Islet precursor cell (in vitro differentiated cells): ENCODE data around the gene HECW1.

Experiments used
- DNase-seq: peaks from one replicate; pipeline ENCODE4 v3.0.0-alpha.2; 2018

Gene HECW1

DNA sequence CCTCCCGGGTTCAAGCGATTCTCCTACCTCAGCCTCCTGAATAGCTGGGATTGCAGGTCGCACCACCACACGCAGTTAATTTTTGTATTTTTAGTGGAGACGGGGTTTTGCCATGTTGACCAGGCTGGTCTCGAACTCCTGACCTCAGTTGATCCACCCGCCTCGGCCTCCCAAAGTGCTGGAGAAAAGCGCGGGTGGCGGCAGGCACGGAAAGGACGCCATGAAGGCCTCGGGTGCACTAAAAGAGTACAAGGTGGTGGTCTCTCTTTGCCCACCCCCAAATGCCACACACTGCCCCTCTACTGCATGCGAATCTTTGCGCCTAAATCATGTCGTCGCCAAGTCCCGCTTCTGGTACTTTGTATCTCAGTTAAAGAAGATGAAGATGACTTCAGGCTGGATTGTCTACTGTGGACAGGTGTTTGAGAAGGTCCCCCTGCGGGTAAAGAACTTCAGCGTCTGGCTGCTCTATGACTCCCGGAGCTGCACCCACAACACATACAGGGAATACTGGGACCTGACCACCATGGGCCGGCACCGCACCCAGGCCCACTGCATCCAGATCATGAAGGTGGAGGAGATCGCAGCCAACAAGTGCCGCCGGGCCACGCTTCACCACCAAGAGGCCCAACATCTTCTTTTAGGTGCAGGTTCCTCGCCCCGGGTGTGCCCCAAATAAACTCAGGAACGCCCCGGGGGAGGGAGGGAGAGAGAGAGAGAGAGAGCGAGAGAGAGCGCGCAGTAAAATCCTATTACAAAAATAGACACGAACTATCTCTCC is 161.7 kb downstream of the HECW1 start:
- DNase-seq = no peak

DNA sequence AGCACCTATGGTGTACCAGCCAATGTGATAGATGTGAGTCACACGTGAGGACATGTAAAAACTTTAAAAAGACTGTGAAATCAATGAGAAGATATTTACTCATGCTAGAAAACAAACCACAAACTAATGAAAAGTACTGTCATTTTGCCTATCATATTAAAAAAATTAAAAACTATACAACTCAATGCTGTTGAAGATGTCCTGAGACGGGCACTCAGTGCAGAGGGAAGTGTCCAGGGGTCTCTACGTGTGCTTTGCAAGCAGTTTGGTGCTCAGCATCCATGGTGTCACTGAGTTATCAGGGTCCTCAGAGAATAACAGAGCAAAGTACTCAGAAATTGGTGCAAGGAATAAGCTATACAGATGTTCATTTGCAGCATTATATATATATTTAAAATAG is 162.3 kb downstream of the HECW1 start:
- no peak for DNase-seq

DNA sequence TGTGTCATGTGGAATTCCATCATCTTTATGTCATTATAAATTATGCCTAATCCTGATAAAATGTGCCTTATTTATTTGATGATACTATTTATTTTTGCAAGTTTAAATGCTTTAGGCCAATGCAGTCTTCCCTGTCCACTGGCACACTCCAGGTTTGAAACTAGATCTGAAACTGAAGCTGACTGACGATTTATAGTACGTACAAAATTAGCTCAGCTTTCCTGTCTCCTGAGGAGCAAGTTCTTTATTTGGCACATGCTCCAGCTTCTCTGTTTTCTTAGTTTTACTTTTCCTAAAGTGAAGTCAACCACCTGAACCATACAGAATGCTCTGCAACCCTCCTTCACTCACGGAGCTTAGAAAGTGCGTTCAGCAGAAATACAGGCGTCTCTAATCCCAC is 164.1 kb downstream of the HECW1 start:
- no peak for DNase-seq

DNA sequence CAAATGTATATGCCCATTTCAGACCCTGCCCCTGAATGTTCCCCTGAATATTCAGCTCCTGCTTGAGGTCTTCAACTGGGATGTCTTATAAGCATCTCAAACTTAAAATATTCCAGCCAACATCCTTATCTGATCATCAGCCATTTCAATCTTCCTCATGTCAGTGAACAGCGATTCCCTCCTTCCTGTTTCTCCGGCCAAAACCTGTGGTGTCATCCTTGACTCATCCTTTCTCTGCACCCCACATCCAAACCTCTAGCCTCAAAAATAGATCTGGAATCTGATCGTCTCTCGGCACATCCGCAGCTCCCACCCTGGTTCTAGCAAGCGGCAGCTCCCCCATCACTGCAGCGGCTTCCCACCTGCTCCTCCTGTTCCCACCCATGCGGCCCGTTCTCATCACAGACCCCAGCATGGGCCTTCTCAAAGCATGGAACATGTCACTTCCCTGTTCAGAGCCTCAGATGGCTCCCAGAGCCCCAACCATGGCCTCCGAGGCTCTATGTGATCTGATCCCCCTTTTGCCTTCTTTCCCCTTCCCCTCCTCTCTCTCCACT is 165.7 kb downstream of the HECW1 start:
- no peak for DNase-seq

DNA sequence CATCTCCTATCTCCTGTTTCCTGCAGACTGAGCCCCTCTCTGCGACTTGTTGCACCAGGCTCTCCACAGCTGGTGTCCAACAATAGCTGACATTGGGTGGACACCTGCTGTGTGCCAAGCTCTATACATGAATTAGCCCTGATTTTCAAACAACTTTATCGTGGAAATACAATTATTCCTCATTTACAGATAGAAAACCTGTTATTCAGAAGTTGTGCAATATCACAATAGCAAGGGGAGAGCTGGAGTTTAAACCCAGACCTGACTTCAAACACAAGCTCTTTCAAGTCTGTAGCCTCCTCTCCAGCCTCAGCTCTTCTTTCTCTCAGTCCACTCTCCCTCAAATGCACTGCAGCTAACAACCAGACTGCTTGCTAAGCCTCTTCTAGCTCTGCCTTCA is 168.8 kb downstream of the HECW1 start:
- DNase-seq = no peak

DNA sequence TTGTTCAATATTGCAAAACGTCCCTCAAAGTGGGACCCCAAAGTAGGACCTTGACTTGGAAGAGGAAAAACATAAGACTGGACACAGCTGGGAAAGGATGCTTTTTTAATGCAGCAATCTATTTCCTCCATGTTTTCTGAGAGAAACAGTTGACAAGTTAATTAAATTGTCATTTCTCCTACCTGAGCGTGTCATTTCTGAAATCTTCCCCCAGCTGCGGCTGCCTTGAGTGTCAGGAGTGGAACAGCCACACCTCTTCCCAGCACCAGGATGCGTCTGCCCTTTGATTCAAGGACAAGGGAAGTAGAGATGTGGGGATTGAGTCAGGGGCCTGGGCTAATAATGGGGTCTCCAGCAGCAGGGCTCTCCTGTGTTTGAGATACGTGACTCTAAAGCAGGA is 171.3 kb downstream of the HECW1 start:
- no peak for DNase-seq

DNA sequence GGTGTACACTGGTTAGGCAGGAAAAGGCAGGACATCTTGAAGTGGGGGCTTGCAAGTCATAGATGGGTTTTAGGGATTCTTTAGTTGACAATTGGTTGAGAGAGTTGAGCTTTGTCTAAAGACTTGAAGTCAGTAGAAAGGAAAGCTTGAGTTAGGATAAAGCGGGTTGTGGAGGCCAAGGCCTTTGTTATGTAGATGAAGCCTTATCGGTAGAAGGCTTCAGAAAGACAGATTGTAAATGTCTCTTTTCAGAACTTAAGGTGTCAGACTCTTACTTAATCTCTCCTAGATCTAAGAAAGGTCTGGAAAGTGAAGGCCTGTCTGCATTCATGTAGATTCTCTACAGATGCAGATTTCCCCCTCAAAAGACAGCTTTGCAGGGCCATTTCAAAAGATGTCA is 177.4 kb downstream of the HECW1 start:
- DNase-seq = no peak

DNA sequence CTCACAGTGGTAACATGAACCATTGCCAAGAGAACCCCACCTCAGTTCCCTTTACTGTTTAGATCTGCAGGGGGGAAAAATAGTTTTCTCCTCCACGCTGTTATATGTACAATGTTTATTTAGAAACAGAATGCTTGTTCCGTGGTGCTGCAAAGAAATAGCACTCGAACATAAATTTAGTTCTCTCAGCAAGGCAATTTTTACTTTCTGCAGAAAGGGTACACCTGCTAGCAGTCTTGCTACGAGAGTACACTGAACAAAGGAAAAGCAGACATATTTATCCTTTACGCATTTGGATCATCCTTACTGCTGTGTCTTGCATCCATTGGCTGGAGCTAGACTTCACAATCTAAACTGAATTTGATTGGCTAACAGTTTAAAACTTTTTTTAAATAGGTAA is 178.5 kb downstream of the HECW1 start:
- DNase-seq = no peak

DNA sequence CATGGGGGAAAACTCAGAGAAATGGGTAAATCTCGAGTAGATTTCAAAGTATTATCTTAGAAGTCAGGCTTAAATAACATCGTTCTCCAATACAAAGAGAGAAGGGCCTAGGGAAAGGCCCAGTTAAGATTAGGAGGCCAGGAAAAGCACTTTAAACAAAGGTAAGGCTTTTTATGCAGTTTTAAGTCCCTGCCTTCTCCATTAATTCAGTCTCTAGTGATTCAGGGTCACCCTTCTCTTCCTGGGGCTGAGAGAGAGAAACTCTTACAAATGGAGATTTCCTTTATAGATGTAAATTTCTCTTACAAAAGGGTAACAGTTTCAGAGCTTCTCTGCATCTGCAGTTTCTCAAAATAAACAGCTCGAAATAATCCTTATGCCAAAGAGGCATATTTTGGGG is 179.3 kb downstream of the HECW1 start:
- DNase-seq = no peak

DNA sequence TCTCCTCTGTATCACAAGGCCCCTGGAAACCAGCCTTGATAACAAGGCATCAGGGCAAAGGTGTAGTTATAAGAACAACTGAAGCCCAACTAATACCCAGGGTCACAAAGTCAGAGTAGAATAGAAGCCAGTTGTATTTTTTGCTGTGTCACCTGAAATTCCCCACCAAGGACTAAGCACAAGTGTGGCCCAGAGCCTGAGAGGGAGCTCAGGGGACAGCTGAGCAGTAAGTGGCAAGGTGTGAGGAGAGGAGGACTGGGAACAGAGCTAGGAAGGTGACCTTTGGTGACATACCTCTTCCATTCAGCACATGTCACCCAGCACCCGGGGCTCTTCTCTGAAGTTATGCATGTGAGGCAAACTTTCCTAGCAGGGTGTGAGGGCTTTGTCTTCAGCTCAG is 179.9 kb downstream of the HECW1 start:
- DNase-seq = no peak

DNA sequence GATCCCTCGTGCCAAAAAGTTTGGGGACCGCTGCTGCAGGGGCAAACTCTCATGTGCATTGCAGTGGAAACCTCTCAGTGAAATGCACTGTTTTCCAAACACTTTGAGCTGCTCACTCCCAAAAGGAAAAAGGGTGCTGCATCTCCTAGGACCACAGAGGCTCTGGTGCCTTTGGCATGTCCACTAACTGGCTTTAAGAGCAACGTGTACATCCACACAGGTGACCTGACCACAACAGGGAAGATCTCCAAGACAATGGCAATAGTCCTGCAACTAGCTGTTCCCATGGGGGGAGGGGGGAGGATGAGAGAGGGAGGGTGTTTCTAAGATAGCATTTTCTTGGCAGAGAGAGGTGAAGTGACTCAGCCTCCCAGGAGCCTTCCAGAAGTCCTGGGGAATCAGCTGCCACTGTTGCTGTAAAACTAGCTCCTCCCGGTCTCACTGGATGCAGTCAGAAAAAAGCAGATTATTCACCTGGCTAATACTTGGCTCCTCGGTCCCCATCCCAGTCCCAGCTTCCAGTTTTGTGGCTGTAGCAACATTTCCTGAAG is 181.7 kb downstream of the HECW1 start:
- peak; percentile 79 for DNase-seq

DNA sequence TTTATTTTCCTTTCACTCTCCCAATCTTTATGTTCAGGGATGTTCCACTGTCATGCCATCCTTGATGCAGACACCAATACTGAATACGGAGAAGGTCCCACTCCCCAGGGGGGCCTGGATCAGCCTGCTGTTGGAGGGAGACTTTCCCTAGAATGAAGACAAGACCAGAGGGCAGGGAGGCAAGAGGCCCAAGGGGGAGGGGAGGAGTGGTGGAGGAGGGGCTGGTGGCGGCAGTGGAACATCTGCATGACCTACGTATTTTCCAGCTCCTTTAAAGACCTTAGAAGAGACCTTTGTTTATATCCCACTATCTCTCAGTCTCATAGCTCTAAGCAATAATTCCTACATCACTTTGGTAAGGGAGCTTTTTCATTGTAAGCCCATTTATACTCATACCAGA is 183.0 kb downstream of the HECW1 start:
- no peak for DNase-seq

DNA sequence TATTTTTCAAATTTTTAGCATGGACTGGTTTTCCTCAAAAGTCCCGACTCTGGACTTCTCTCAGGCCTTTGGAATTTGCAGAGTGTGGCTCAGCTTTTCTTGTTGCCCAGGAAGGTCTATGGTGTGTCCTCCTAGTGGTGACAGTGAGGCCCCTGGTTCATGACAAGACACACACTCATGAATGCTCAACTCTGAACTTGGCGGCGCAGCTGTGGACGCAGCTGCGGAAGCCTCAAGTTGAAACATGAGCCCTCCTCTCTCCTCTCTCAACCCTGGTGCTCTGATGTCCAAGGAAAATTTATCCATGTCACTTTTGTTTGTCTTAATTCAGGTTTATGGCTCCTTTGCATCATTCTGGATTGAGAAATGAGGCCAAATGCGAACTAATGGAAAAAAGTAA is 183.9 kb downstream of the HECW1 start:
- no peak for DNase-seq

DNA sequence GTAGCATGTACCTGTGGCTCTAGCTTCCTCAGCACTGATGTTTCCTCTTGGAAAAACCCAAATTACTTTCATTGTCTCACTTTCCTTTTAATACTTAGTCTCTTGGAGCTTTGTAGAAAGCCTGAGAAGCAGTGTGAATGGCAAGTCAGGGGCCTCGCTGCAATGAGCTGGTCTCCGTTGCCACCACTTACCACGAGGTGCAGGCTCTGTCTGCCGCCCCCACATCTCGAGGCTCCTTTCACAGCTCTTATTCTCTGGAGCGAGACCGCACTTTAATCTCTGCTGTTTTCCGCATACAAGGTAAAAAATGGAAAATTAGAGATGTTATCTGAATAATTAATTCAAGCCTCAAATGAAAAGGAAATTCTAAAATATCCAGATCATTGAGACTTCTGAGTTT is 186.2 kb downstream of the HECW1 start:
- DNase-seq = no peak

DNA sequence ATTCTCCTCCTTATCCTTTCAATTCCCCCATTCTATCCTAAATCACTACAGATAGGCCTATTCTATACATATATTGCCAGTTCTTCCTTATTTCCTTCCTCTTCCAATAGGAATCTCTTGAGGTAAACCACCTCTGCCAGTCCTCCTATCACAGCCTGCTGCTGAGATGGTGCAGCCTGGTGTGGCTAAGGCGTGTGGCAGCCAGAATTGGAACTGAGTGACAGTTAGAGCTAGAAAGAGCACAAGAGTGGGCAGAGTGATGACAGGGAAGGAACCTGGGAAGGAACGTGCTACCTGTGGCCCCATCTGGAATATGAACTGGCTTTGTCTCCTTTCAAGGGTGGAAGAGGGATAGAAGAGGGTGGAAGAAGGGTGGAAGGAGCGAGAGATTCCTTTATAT is 187.7 kb downstream of the HECW1 start:
- no peak for DNase-seq

DNA sequence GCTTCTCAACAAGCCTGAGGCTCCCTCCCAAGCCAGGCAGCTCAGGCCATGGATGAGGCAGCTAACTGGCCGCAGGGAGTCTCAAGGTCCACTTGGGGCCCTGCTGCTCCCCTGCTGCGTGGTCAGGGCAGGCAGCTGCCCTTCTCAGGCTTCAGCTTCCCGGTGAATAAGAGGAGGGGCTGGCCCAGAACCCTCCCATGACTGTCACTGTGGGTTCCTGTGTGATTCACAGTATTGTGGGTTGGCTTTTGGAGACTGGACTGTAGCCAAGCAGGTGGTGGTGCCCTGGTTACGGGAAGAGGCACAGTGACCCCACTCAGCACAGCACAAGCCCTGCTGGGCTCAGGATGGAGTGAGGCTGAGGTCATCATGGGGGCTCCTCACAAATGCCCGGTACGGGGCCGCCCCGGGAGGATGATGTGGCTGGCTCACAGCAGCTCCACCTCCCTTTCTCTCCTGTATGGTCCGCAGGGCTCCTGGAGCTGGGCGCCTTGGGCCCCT is 189.8 kb downstream of the HECW1 start:
- peak; percentile 60 for DNase-seq

DNA sequence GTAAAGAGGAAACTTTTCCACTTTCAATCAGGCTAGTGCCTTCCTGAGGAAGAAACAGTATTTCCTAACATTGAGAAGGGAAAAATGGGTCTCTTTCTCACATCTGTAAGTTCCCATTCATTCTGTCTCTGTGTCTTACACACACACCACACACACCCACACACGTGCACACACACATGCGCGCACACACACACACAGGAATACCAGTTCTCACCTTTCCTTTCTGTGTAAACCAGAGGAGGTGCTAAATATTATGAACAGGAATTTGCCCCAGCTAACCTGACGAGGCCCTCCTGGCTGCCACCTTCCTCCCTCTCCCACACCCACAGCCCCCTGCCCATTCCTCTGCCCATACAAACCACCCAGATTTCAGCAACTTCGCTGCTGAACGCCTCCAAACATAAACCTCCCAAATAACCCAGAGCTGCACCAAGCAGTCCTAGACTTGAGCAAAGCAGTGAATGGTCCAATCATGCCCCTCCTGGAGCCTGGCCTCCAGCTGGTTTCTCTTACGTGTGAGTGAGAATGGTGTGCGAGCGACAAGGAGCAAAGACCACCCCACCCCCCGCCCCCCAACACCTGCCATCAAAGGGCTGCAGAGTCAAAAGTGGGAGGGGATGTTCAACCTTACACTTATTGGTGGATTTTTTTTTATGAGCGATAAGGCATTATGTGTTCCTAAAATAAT is 190.5 kb downstream of the HECW1 start:
- DNase-seq = no peak

DNA sequence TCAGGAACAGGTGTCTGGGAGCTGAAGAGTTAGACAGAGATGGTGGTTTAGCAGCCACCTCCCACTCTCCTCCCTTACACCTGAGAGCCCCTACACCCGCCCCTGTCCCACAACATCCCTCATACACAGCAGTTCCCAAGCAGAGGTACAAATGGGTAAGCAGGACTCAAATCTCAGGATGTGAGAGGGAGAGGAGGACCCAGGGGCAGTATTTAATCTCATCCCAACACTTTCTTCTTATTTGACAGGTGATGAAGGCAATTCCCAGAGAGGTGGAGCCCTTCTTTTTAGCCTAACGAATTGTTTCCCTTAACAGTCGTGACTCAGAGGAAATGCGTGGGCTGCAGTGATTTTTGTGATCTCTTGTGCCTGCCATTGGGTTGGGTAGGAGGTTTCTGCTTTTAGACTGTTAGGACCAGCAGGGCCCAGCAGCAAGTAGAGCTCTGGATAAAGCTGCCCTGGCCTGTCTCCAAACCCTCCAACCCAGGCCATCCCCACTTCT is 191.3 kb downstream of the HECW1 start:
- DNase-seq = no peak

DNA sequence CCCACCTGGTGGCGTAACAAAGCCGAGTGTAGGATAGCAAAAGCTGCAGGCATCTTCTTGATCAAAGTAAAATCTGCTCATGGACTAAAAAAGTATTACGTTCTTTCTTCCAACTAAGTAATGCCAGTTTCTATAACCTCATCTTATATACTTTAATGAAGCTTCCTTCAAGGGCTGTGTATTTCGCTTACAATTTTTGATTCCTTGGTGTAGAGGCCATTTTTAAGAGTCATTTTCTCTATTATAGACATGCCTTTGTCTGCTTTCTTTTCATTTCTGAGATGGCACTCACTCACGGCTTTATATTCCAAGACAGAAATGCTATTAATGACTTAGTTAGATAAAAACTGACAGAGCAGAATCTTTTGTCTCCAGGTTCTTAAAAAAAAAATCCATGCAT is 194.0 kb downstream of the HECW1 start:
- no peak for DNase-seq

DNA sequence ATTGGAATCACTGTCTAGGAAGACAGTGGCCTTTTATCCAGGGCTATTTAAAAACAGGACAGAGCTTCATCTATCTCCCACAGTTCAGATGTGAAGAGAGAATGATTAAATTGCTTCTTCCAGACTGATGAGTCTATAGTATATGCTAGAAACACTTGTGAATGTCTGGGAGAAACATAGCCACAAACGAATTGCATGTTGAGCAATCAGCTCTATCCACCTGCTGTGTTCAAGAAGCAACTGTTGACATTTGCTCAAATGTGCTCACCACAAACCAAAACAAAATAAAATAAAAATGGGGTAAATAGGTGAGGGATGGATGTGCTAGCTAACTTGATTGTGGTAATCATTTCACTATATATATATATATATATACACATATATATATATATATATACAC is 195.1 kb downstream of the HECW1 start:
- no peak for DNase-seq

DNA sequence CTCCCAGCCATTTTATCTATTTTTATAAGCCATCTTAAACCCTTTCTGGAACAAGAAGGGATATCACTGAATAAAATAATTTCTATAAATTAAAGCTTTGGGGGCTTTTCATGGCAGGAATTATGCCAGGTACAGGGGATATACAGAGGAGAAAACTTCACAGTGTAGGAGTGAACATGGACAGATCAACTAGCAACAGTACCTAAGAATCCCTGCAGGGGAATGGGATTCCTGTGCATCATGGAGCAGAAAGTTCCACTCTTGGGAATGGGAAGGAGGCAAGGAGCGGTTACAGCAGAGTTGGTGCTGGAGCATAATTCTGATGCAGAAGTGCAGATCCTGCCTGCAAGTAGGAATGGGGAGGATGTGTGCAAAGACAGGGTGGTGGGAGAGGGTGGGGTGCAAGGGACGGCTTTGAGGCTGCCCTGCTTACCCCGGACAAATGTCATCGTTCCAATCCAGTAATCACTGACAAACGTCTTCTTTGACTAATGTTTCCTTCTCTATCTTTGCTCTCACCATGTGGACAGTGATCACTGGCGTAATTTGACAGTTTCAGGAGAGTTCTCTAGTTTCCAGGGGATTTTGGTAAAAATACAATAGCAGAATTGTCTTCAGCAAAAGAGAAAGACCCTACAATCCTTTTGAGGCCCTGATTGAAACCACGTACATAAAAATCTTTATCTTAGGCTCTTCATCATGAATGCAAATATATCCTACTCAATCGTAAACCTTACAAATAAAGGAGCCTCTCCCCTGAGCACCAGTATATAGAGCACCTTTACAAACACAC is 196.7 kb downstream of the HECW1 start:
- DNase-seq = no peak

DNA sequence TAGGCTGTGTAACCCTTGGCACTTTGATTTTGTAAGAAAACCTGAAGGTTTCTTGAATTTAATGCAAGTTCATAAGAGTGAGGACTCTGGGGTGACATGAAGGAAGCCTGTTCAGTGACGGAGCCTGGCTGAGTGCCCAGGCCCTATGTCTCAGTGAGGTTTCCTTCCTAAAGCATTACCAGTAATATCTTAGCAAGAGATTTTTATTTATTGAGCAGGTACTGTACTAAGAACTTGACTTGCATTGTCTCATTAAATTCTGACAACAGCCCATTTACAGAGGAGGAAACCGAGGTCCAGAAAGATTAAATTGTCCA is 197.2 kb downstream of the HECW1 start:
- DNase-seq = no peak

DNA sequence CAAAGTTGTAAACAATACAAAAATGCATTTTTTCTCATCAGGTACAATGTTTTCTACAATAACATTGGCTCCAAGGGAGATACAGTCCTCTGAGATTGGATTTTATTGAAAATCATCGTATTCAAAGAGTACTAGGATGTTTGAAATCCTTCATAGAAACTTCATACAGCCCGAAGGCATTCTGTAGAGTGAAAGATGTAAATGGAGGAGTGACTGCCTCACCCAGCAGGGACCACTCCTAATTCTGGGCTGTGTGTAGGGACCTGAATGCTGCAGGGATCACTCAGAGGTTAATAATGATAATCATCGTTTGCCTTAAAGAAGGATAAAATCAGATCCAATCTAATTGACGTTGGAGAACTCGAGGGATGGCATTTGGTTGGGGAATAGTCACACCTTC is 198.6 kb downstream of the HECW1 start:
- no peak for DNase-seq
